NCI-H2196 (cell line): ENCODE results near the gene GLYAT.
"Not testable (repeated sequence)": the region's sequence is repeated elsewhere in the genome, so short reads cannot be mapped to it uniquely, and the experiment has no call there.

Experiments used
- DNase-seq: peaks from one replicate; lab custom pipeline; 2025; ENCODE audit not compliant: unreplicated experiment; lab: John Stamatoyannopoulos, UW

GLYAT gene

GRCh38 chr11:58744988-58745704, 13.4 kb upstream of the GLYAT start:
- no peak for DNase-seq

- no peak for DNase-seq
These were observed 11.5 kb upstream of the GLYAT start for GRCh38 chr11:58742981-58743880.

- DNase-seq: no peak
These were observed 10.4 kb upstream of the GLYAT start for GRCh38 chr11:58742140-58742539.

- DNase-seq: no peak
These were observed 9.4 kb upstream of the GLYAT start for GRCh38 chr11:58741127-58741526.

GRCh38 chr11:58740447-58740846, 8.7 kb upstream of the GLYAT start:
- no peak for DNase-seq

- DNase-seq: no peak
These were observed 8.1 kb upstream of the GLYAT start for GRCh38 chr11:58739725-58740430.

- no peak for DNase-seq
These were observed 3.1 kb upstream of the GLYAT start for GRCh38 chr11:58734681-58735490.

- DNase-seq: no peak
These were observed 1.1 kb downstream of the GLYAT start for GRCh38 chr11:58730507-58731089.

- no peak for DNase-seq
These were observed 4.3 kb downstream of the GLYAT start for GRCh38 chr11:58727415-58727797.

- no peak for DNase-seq
These were observed 4.9 kb downstream of the GLYAT start for GRCh38 chr11:58726737-58727414.

- DNase-seq: no peak
These were observed 12.2 kb downstream of the GLYAT start for GRCh38 chr11:58719406-58720117.

GRCh38 chr11:58712531-58712930, 19.2 kb downstream of the GLYAT start:
- no peak for DNase-seq

GRCh38 chr11:58711832-58712231, 19.9 kb downstream of the GLYAT start:
- DNase-seq: no peak

GRCh38 chr11:58707767-58708166, 24.0 kb downstream of the GLYAT start:
- no peak for DNase-seq

GRCh38 chr11:58696825-58697224, 34.9 kb downstream of the GLYAT start:
- DNase-seq: not testable (repeated sequence)

- DNase-seq: no peak
These were observed 38.7 kb downstream of the GLYAT start for GRCh38 chr11:58693026-58693425.

- DNase-seq: no peak
These were observed 40.1 kb downstream of the GLYAT start for GRCh38 chr11:58691675-58692074.

- DNase-seq: no peak
These were observed 42.8 kb downstream of the GLYAT start for GRCh38 chr11:58688789-58689503.
